Neural cell (in vitro differentiated cells): ENCODE results near the gene RAB40B. TPM values are rescaled to one million over a fixed set of nuclear protein-coding genes. Genes with fewer than 3 reads are reported as not detected.

Experiments used
- H2AFZ ChIP-seq: fragments of 200-600, 300-800 bp; sonication (generic), shearing (Covaris generic); 2 replicates; pipeline ENCODE4 v1.6.0; 2014; ENCODE audit warnings: low read depth, mild to moderate bottlenecking, antibody characterized with exemption, low read length, moderate library complexity
- H3F3A ChIP-seq: fragments of 200-600 bp; shearing (Covaris generic); 2 replicates; pipeline ENCODE4 v1.6.1; 2016; ENCODE audit warnings: mild to moderate bottlenecking, moderate library complexity, mixed read lengths, antibody characterized with exemption, low read length; ENCODE audit not compliant: insufficient read depth, poor library complexity, severe bottlenecking
- H3K27ac ChIP-seq: fragments of 200-600, 300-800 bp; sonication (generic), shearing (Covaris generic); 2 replicates; pipeline ENCODE4 v1.5.1; 2014; ENCODE audit warnings: mild to moderate bottlenecking, low read length, moderate library complexity
- H3K27me3 ChIP-seq: fragments of 300-800, 200-600 bp; sonication (generic), shearing (Covaris generic); 2 replicates; pipeline ENCODE4 v1.6.0; 2014; ENCODE audit warnings: mild to moderate bottlenecking, low read depth, low read length, moderate library complexity; ENCODE audit not compliant: insufficient read depth
- H3K36me3 ChIP-seq: fragments of 300-800, 200-600 bp; sonication (generic), shearing (Covaris generic); 2 replicates; pipeline ENCODE4 v1.5.1; 2014; ENCODE audit warnings: mild to moderate bottlenecking, antibody characterized with exemption, low read length, moderate library complexity; ENCODE audit not compliant: insufficient read depth
- H3K4me2 ChIP-seq: fragments of 300-800, 200-600 bp; sonication (generic), shearing (Covaris generic); 2 replicates; pipeline ENCODE4 v1.6.0; 2014; ENCODE audit warnings: mild to moderate bottlenecking, low read length
- H3K4me3 ChIP-seq: fragments of 300-800, 200-600 bp; sonication (generic), shearing (Covaris generic); 2 replicates; pipeline ENCODE4 v1.5.1; 2014; ENCODE audit warnings: mild to moderate bottlenecking, low read length, moderate library complexity
- H3K79me2 ChIP-seq: fragments of 200-600 bp; shearing (Covaris generic); replicated peaks from 2 replicates; pipeline ENCODE4 v1.6.0; 2014; ENCODE audit warnings: mild to moderate bottlenecking, low read length, moderate library complexity; ENCODE audit not compliant: insufficient read depth
- H3K9ac ChIP-seq: fragments of 300-800, 200-600 bp; sonication (generic), shearing (Covaris generic); 2 replicates; pipeline ENCODE4 v1.6.1; 2016; ENCODE audit warnings: mild to moderate bottlenecking, low read length, mixed read lengths
- H3K9me2 ChIP-seq: fragments of 200-600 bp; shearing (Covaris generic); 2 replicates; pipeline ENCODE4 v1.6.1; 2016; ENCODE audit warnings: mild to moderate bottlenecking, low read length, mixed read lengths; ENCODE audit not compliant: insufficient read depth
- H3K9me3 ChIP-seq: fragments of 200-600, 300-800 bp; sonication (generic), shearing (Covaris generic); 2 replicates; pipeline ENCODE4 v1.6.1; 2016; ENCODE audit warnings: mild to moderate bottlenecking, mixed run types, low read length, moderate library complexity, mixed read lengths
- H4K20me1 ChIP-seq: fragments of 200-600 bp; shearing (Covaris generic); 2 replicates; pipeline ENCODE4 v1.6.1; 2016; ENCODE audit warnings: mild to moderate bottlenecking, mixed run types; ENCODE audit not compliant: insufficient read depth
- EP300 ChIP-seq: fragments of 450-650 bp; conservative IDR thresholded peaks from 2 replicates; pipeline ENCODE4 v1.6.1; 2014; ENCODE audit warnings: antibody characterized with exemption, mild to moderate bottlenecking, moderate library complexity; ENCODE audit not compliant: poor library complexity, severe bottlenecking
- EZH2 ChIP-seq: fragments of 200-600, 300-800 bp; shearing (Covaris generic), sonication (generic); IDR thresholded peaks from 2 replicates; pipeline ENCODE4 v1.6.1; 2014; ENCODE audit warnings: antibody characterized with exemption, low read length, borderline replicate concordance, mild to moderate bottlenecking; ENCODE audit not compliant: insufficient read depth, poor library complexity, severe bottlenecking
- MXI1 ChIP-seq: fragments of 450-650 bp; conservative IDR thresholded peaks from 2 replicates; pipeline ENCODE4 v1.6.1; 2014; ENCODE audit warnings: antibody characterized with exemption, mild to moderate bottlenecking; ENCODE audit not compliant: poor library complexity, severe bottlenecking
- POLR2AphosphoS5 ChIP-seq: IDR thresholded peaks from 2 replicates; pipeline ENCODE4 v1.6.1; 2012
- RAD21 ChIP-seq: fragments of 450-650 bp; conservative IDR thresholded peaks from 2 replicates; pipeline ENCODE4 v1.6.1; 2014; ENCODE audit warnings: antibody characterized with exemption, mild to moderate bottlenecking, moderate library complexity
- SMC3 ChIP-seq: fragments of 450-650 bp; conservative IDR thresholded peaks from 2 replicates; pipeline ENCODE4 v1.6.1; 2014; ENCODE audit warnings: antibody characterized with exemption, mild to moderate bottlenecking, moderate library complexity; ENCODE audit not compliant: poor library complexity
- TAF1 ChIP-seq: IDR thresholded peaks from 2 replicates; pipeline ENCODE4 v1.6.1; 2012; ENCODE audit warnings: low read depth
- polyA plus RNA-seq: library from polyadenylated mRNA; depleted of rRNA; stranded (reverse); fragments of >200 nt; gene quantifications from 2 replicates; pipeline ENCODE4 v1.2.3, GENCODE V29; 2014
- TF ChIP-seq, protein P1 (sequence below): IDR thresholded peaks from 2 replicates; pipeline ENCODE4 v1.6.1; 2012; ENCODE audit warnings: borderline replicate concordance
- TF ChIP-seq, protein P2 (sequence below): fragments of 450-650 bp; IDR thresholded peaks from 2 replicates; pipeline ENCODE4 v1.5.1; 2014; ENCODE audit warnings: antibody characterized with exemption, mild to moderate bottlenecking, moderate library complexity; ENCODE audit not compliant: poor library complexity, severe bottlenecking

The RAB40B gene
- polyA plus RNA-seq, 1 donor from 2014 or later = 37.2 TPM

DNA sequence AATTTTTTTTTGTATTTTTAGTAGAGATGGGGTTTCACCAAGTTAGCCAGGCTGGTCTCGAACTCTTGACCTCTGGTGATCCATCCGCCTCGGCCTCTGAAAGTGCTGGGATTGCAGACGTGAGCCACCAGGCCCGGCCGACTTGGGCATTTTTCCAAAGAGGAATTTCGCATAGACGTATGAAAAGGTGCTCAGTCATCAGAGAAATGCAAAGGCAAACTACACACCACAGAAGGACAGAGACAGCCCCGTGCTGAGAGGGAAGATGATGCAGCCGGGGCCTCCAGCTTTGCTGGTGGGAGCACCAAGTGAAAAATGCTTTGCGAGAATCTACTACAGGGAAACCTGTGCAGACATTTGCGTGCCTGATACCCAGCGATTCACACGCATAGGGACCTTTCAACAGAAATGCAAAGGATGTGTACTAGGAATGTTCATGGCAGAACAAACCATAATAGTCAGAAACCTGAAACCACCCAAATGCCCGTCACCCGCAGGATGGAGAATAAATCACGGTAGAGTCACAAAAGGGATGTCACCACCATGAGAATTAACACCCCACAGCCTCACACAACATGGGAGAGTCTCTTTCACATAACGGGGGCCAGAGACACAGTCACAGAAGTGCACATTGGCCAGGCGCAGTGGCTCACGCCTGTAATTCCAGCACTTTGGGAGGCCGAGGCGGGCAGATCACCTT lies 5.2 kb downstream of the RAB40B start:
- Histone ChIP-seq H3K9ac (no peak overlapping the region), H3K27ac (no peak overlapping the region), H3K9me2 (no peaks in the 10 kb centered on the region), H3K79me2 (peaks cover 8% of the 10 kb centered on the region), H3K27me3 (peaks cover 8% of the 10 kb centered on the region), H3K4me3 (no peak overlapping the region), H3K9me3 (no peaks in the 10 kb centered on the region), H3F3A (no peaks in the 10 kb centered on the region), H4K20me1 (no peaks in the 10 kb centered on the region), H3K4me2 (no peak overlapping the region), H3K36me3 (no peaks in the 10 kb centered on the region), H2AFZ (no peak overlapping the region)
- no peak for TF ChIP-seq MXI1
- no peak for TF ChIP-seq POLR2AphosphoS5
- TF ChIP-seq SMC3 = no peak
- TF ChIP-seq EP300 = no peak
- TF ChIP-seq, protein P1, sequence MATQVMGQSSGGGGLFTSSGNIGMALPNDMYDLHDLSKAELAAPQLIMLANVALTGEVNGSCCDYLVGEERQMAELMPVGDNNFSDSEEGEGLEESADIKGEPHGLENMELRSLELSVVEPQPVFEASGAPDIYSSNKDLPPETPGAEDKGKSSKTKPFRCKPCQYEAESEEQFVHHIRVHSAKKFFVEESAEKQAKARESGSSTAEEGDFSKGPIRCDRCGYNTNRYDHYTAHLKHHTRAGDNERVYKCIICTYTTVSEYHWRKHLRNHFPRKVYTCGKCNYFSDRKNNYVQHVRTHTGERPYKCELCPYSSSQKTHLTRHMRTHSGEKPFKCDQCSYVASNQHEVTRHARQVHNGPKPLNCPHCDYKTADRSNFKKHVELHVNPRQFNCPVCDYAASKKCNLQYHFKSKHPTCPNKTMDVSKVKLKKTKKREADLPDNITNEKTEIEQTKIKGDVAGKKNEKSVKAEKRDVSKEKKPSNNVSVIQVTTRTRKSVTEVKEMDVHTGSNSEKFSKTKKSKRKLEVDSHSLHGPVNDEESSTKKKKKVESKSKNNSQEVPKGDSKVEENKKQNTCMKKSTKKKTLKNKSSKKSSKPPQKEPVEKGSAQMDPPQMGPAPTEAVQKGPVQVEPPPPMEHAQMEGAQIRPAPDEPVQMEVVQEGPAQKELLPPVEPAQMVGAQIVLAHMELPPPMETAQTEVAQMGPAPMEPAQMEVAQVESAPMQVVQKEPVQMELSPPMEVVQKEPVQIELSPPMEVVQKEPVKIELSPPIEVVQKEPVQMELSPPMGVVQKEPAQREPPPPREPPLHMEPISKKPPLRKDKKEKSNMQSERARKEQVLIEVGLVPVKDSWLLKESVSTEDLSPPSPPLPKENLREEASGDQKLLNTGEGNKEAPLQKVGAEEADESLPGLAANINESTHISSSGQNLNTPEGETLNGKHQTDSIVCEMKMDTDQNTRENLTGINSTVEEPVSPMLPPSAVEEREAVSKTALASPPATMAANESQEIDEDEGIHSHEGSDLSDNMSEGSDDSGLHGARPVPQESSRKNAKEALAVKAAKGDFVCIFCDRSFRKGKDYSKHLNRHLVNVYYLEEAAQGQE = no peak
- TF ChIP-seq EZH2 = no peak
- no peak for TF ChIP-seq RAD21
- no peak for TF ChIP-seq TAF1
- TF ChIP-seq, protein P2, sequence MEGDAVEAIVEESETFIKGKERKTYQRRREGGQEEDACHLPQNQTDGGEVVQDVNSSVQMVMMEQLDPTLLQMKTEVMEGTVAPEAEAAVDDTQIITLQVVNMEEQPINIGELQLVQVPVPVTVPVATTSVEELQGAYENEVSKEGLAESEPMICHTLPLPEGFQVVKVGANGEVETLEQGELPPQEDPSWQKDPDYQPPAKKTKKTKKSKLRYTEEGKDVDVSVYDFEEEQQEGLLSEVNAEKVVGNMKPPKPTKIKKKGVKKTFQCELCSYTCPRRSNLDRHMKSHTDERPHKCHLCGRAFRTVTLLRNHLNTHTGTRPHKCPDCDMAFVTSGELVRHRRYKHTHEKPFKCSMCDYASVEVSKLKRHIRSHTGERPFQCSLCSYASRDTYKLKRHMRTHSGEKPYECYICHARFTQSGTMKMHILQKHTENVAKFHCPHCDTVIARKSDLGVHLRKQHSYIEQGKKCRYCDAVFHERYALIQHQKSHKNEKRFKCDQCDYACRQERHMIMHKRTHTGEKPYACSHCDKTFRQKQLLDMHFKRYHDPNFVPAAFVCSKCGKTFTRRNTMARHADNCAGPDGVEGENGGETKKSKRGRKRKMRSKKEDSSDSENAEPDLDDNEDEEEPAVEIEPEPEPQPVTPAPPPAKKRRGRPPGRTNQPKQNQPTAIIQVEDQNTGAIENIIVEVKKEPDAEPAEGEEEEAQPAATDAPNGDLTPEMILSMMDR = no peak

- Histone ChIP-seq H3K9ac (no peak overlapping the region), H3F3A (no peaks in the 10 kb centered on the region), H4K20me1 (no peaks in the 10 kb centered on the region), H3K4me3 (no peak overlapping the region), H3K36me3 (no peaks in the 10 kb centered on the region), H3K9me2 (no peaks in the 10 kb centered on the region), H3K4me2 (no peak overlapping the region), H3K27me3 (peaks cover 3% of the 10 kb centered on the region), H2AFZ (no peak overlapping the region), H3K27ac (no peak overlapping the region), H3K9me3 (no peaks in the 10 kb centered on the region), H3K79me2 (peaks cover 8% of the 10 kb centered on the region)
- no peak for TF ChIP-seq MXI1
- TF ChIP-seq SMC3 = no peak
- no peak for TF ChIP-seq EP300
- TF ChIP-seq RAD21 = no peak
- TF ChIP-seq POLR2AphosphoS5 = no peak
- TF ChIP-seq, protein P2 = no peak
- no peak for TF ChIP-seq TAF1
- no peak for TF ChIP-seq EZH2
- TF ChIP-seq, protein P1 = no peak
These were observed 6.2 kb downstream of the RAB40B start for GRCh38 chr17:82692268-82692667.
